IPS-15b (cell line): ENCODE results near the gene LAYN.

Experiments
- H3K27me3 ChIP-seq: one replicate; pipeline ENCODE4 v1.6.1; 2013; ENCODE audit warnings: low read length; ENCODE audit not compliant: control insufficient read depth, insufficient read depth
- H3K36me3 ChIP-seq: one replicate; pipeline ENCODE4 v1.6.1; 2013; ENCODE audit warnings: low read length; ENCODE audit not compliant: control insufficient read depth, insufficient read depth
- H3K4me1 ChIP-seq: one replicate; pipeline ENCODE4 v1.6.1; 2013; ENCODE audit warnings: mild to moderate bottlenecking, low read length; ENCODE audit not compliant: control insufficient read depth, insufficient read depth
- H3K4me3 ChIP-seq: one replicate; pipeline ENCODE4 v1.5.1; 2013; ENCODE audit warnings: low read depth, low read length
- H3K9ac ChIP-seq: one replicate; pipeline ENCODE4 v1.6.1; 2013; ENCODE audit warnings: low read depth, mild to moderate bottlenecking, low read length
- H3K9me3 ChIP-seq: one replicate; pipeline ENCODE4 v1.6.1; 2013; ENCODE audit warnings: mild to moderate bottlenecking, low read length; ENCODE audit not compliant: control insufficient read depth, insufficient read depth

LAYN gene

GRCh38 chr11:111569476-111569875 is 29.0 kb downstream of the LAYN start:
- Histone ChIP-seq H3K4me1 (peaks cover 8% of the 10 kb centered on the region), H3K36me3 (no peaks in the 10 kb centered on the region), H3K9me3 (no peaks in the 10 kb centered on the region), H3K4me3 (no peak overlapping the region), H3K9ac (no peak overlapping the region), H3K27me3 (no peaks in the 10 kb centered on the region)

GRCh38 chr11:111570796-111571195 is 30.3 kb downstream of the LAYN start:
- Histone ChIP-seq H3K4me3 (no peak overlapping the region), H3K27me3 (no peaks in the 10 kb centered on the region), H3K9me3 (no peaks in the 10 kb centered on the region), H3K4me1 (peaks cover 12% of the 10 kb centered on the region), H3K36me3 (no peaks in the 10 kb centered on the region), H3K9ac (no peak overlapping the region)

GRCh38 chr11:111571829-111572501 is 31.4 kb downstream of the LAYN start:
- no peaks in the 10 kb centered on the region for H3K36me3 ChIP-seq
- H3K4me1 ChIP-seq: peaks cover 4% of the 10 kb centered on the region
- no peak overlapping the region for H3K4me3 ChIP-seq
- no peaks in the 10 kb centered on the region for H3K9me3 ChIP-seq
- H3K9ac ChIP-seq: no peak overlapping the region
- no peaks in the 10 kb centered on the region for H3K27me3 ChIP-seq

DNA sequence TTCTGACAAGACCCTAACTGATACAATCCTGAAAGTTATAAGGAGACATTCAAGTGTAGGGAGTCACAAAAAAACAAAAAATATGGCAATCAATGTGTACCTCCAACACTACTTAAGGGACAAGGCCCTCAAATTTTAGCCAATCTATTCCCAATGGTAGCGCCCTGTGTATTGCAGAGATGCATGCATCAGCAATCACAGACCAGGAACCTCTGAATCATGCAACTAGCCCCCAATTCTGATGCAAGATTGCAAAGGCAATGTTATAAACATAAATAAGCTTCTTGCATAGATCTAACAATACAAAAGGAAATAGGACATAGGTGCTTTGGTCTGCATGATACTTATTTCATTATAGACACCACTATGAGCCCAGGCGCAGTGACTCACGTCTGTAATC is 32.1 kb downstream of the LAYN start:
- Histone ChIP-seq H3K27me3 (no peaks in the 10 kb centered on the region), H3K36me3 (no peaks in the 10 kb centered on the region), H3K4me3 (no peak overlapping the region), H3K4me1 (peaks cover 4% of the 10 kb centered on the region), H3K9ac (no peak overlapping the region), H3K9me3 (no peaks in the 10 kb centered on the region)

DNA sequence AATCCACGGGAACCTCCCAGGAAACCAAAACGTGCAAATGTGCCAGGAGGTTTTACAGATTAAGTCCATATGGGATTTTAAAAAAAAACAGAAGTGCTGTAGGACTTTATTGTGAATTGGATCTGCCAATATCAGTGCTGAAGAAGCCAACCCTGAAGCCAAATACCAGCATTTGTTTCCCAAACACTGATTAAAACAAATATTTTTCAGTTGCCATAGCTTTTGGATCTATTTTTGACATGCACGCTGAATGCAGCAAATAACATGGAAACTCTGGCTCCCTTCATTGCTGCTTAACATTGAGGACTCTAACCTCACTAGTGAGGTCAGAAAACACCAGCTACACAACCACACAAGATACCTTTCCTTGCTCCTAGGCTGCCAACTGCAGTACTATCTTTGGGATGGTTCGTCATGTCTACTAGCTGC is 33.3 kb downstream of the LAYN start:
- H3K4me3 ChIP-seq: no peak overlapping the region

GRCh38 chr11:111574373-111575225 is 34.1 kb downstream of the LAYN start:
- no peak overlapping the region for H3K4me3 ChIP-seq
- H3K27me3 ChIP-seq: no peaks in the 10 kb centered on the region
- H3K4me1 ChIP-seq: peaks cover 4% of the 10 kb centered on the region
- H3K36me3 ChIP-seq: no peaks in the 10 kb centered on the region
- no peaks in the 10 kb centered on the region for H3K9me3 ChIP-seq
- H3K9ac ChIP-seq: no peak overlapping the region

More for the DNA sequence above, 33.3 kb downstream of the LAYN start:
- peaks cover 4% of the 10 kb centered on the region for H3K4me1 ChIP-seq
- no peaks in the 10 kb centered on the region for H3K9me3 ChIP-seq
- no peaks in the 10 kb centered on the region for H3K27me3 ChIP-seq
- no peak overlapping the region for H3K9ac ChIP-seq
- no peaks in the 10 kb centered on the region for H3K36me3 ChIP-seq

DNA sequence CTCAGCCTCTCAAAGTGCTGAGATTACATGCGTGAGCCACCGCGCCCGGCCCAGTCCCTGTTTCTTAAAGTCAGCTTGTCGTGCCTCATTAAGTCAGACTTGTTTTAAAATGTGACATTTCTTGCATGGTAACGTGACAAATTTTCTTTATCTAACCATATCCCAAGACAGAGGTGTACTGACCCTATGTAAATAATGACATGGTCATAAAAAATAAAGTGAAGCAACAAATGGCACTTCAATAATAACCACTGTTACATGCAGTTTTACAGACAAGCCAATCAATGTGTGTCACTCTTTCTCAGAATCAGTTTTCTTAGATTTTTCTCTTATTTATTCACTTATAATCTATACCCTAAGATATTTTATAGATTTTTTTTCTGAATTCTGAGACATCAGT is 35.2 kb downstream of the LAYN start:
- Histone ChIP-seq H3K27me3 (no peaks in the 10 kb centered on the region), H3K4me1 (peaks cover 4% of the 10 kb centered on the region), H3K9me3 (no peaks in the 10 kb centered on the region)

GRCh38 chr11:111577821-111578220 is 37.3 kb downstream of the LAYN start:
- no peak overlapping the region for H3K4me3 ChIP-seq
- no peaks in the 10 kb centered on the region for H3K36me3 ChIP-seq
- H3K4me1 ChIP-seq: peaks cover 4% of the 10 kb centered on the region
- no peaks in the 10 kb centered on the region for H3K9me3 ChIP-seq
- no peak overlapping the region for H3K9ac ChIP-seq
- H3K27me3 ChIP-seq: no peaks in the 10 kb centered on the region

More for the DNA sequence above, 35.2 kb downstream of the LAYN start:
- H3K4me3 ChIP-seq: no peak overlapping the region
- H3K9ac ChIP-seq: no peak overlapping the region
- H3K36me3 ChIP-seq: no peaks in the 10 kb centered on the region

- Histone ChIP-seq H3K4me3 (no peak overlapping the region), H3K4me1 (peaks cover 7% of the 10 kb centered on the region)
Measured at GRCh38 chr11:111581341-111581740, 40.8 kb downstream of the LAYN start.

DNA sequence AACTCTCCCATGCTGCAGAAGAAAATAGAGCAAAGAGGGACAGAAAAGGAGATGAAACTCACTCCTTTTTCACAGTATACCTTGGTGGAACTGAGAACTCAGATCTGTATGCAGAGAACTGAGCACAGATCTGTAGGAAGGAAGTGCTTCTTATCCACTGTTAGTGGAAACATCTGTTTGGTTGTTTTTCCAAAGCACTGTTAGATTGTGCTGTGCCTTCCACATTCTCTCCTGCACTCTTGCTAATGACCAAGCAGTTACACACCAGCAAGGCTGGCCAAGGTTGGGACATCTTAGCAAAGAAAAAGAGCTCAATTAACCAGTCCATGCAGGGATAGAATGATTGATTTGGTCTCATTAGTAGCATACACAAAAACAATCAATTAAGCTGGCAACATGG is 41.6 kb downstream of the LAYN start:
- no peaks in the 10 kb centered on the region for H3K9me3 ChIP-seq
- H3K4me1 ChIP-seq: peaks cover 7% of the 10 kb centered on the region

More at GRCh38 chr11:111581341-111581740, 40.8 kb downstream of the LAYN start:
- Histone ChIP-seq H3K36me3 (no peaks in the 10 kb centered on the region), H3K9ac (no peak overlapping the region), H3K27me3 (no peaks in the 10 kb centered on the region), H3K9me3 (no peaks in the 10 kb centered on the region)

DNA sequence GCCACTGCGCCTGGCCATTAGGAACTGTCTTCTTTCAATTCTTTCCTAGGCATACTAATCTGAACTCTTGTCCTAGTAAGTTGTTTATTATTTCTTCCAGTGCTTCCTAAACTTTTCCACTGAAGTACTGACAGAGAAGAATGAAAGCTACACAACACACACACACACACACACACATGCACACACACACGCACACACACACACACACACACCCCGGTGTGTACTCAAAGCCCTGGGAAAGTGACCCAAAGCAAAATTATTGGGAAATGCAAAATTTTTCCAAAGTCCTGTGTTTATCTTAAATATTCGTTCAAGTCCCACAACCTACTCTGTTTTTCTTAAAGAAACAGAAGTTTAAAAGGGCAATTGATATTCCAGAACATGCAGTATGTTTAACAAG is 42.4 kb downstream of the LAYN start:
- Histone ChIP-seq H3K4me3 (no peak overlapping the region), H3K36me3 (no peaks in the 10 kb centered on the region), H3K27me3 (no peaks in the 10 kb centered on the region), H3K9ac (no peak overlapping the region), H3K9me3 (no peaks in the 10 kb centered on the region), H3K4me1 (peaks cover 7% of the 10 kb centered on the region)

More for the DNA sequence above, 41.6 kb downstream of the LAYN start:
- no peaks in the 10 kb centered on the region for H3K36me3 ChIP-seq
- no peak overlapping the region for H3K4me3 ChIP-seq
- H3K27me3 ChIP-seq: no peaks in the 10 kb centered on the region
- no peak overlapping the region for H3K9ac ChIP-seq

DNA sequence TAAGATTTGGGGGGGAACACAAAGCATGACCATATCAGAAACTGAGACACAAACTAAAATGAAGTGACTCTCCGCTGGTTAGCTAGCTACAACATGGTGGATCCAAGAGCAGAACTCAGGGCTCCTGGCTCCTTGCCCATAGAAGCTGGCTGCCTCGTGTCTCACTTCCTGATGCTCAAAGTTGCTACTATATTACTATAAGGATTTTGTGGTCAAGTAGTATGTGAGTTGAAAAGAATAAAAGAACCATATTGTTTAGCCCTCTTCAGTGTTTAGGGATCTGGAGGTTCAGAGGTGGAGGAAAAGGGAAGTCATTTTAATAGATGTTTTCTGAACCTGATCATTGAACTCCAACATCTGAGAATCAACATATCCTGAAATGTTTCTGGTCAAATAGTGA is 44.9 kb downstream of the LAYN start:
- Histone ChIP-seq H3K27me3 (no peaks in the 10 kb centered on the region), H3K9me3 (no peaks in the 10 kb centered on the region), H3K36me3 (no peaks in the 10 kb centered on the region), H3K9ac (no peak overlapping the region), H3K4me3 (no peak overlapping the region), H3K4me1 (peaks cover 7% of the 10 kb centered on the region)
